SK-N-SH (cell line): ENCODE measurements around the gene LETM1. TPM values are rescaled to one million over a fixed set of nuclear protein-coding genes. Genes with fewer than 3 reads are reported as not detected.

ENCODE experiments used
- CTCF ChIA-PET: fragments of 300-600, 350-600 bp; formaldehyde crosslinking; extraction: SDS; loops from one replicate; lab custom pipeline; 2021; lab: Yijun Ruan, JAX
- POLR2A ChIA-PET: fragments of 350-600 bp; sonication (Branson Sonifier 250); formaldehyde crosslinking; extraction: SDS; loops from one replicate; lab custom pipeline; 2020; ENCODE audit warnings: antibody characterized with exemption, inconsistent platforms; lab: Yijun Ruan, JAX
- DNase-seq: peaks from one replicate; pipeline ENCODE4 v3.0.0; 2012
- H2AFZ ChIP-seq: fragments of 200-600 bp; sonication (generic); 2 replicates; pipeline ENCODE4 v1.8.1; 2016; ENCODE audit warnings: antibody characterized with exemption, mild to moderate bottlenecking, low read depth
- H3F3A ChIP-seq: fragments of 200-600 bp; sonication (generic); replicated peaks from 2 replicates; pipeline ENCODE3; 2016; ENCODE audit warnings: antibody characterized with exemption, mild to moderate bottlenecking; ENCODE audit not compliant: insufficient read depth
- H3K27ac ChIP-seq, 2 experiments: fragments of 200-500 bp in 1 of 2; fragments of 200-600 bp in 1 of 2; sonication (Bioruptor generic) in 1 of 2; sonication (generic), shearing (Covaris generic) in 1 of 2; 2 replicates each; pipeline versions ENCODE4 v1.5.1 to v1.6.1; 2014 to 2016; ENCODE audit warnings: low read depth in 2 of 2, inconsistent platforms in 1 of 2, low read length in 1 of 2, mild to moderate bottlenecking in 1 of 2, mixed read lengths in 1 of 2
- H3K27me3 ChIP-seq: fragments of 200-600 bp; sonication (generic), shearing (Covaris generic); 2 replicates; pipeline ENCODE4 v1.6.1; 2016; ENCODE audit warnings: mixed run types; ENCODE audit not compliant: insufficient read depth
- H3K36me3 ChIP-seq, 2 experiments: fragments of 200-500 bp in 1 of 2; fragments of 200-600 bp in 1 of 2; sonication (Bioruptor generic) in 1 of 2; sonication (generic) in 1 of 2; replicated peaks in 1 of 2; 2 replicates each; pipeline versions ENCODE3 to v1.5.1; 2014 to 2016; ENCODE audit warnings: low read length in 1 of 2, mild to moderate bottlenecking in 1 of 2; ENCODE audit not compliant: insufficient read depth in 2 of 2, control insufficient read depth in 1 of 2
- H3K4me1 ChIP-seq, 2 experiments: fragments of 200-500 bp in 1 of 2; fragments of 200-600 bp in 1 of 2; sonication (Bioruptor generic) in 1 of 2; sonication (generic), shearing (Covaris generic) in 1 of 2; 2 replicates each; pipeline versions ENCODE4 v1.5.1 to v1.6.1; 2014 to 2016; ENCODE audit warnings: low read depth in 1 of 2, low read length in 1 of 2, mixed run types in 1 of 2; ENCODE audit not compliant: insufficient read depth in 2 of 2, control insufficient read depth in 1 of 2
- H3K4me2 ChIP-seq: fragments of 200-600 bp; sonication (generic), shearing (Covaris generic); 2 replicates; pipeline ENCODE4 v1.6.1; 2017; ENCODE audit warnings: mixed run types
- H3K4me3 ChIP-seq, 2 experiments: fragments of 200-500 bp in 1 of 2; fragments of 200-600 bp in 1 of 2; sonication (Bioruptor generic) in 1 of 2; sonication (generic), shearing (Covaris generic) in 1 of 2; 2 replicates each; pipeline versions ENCODE4 v1.5.1 to v1.8.1; 2014 to 2016; ENCODE audit warnings: low read depth in 2 of 2, inconsistent platforms in 1 of 2, low read length in 1 of 2, mild to moderate bottlenecking in 1 of 2, mixed read lengths in 1 of 2, moderate library complexity in 1 of 2
- H3K79me2 ChIP-seq: fragments of 200-600 bp; sonication (generic); 2 replicates; pipeline ENCODE4 v1.8.1; 2017; ENCODE audit warnings: mild to moderate bottlenecking; ENCODE audit not compliant: insufficient read depth
- H3K9ac ChIP-seq: fragments of 200-600 bp; sonication (generic); 2 replicates; pipeline ENCODE4 v1.6.1; 2017; ENCODE audit warnings: mixed run types
- H3K9me2 ChIP-seq: fragments of 200-600 bp; sonication (generic); 2 replicates; pipeline ENCODE4 v1.6.1; 2017; ENCODE audit warnings: mixed run types
- H3K9me3 ChIP-seq: fragments of 200-600 bp; sonication (generic); 2 replicates; pipeline ENCODE4 v1.6.1; 2017; ENCODE audit warnings: mixed run types, mild to moderate bottlenecking, moderate library complexity
- H4K20me1 ChIP-seq: fragments of 200-600 bp; sonication (generic); 2 replicates; pipeline ENCODE4 v1.6.1; 2017; ENCODE audit warnings: mild to moderate bottlenecking, mixed run types; ENCODE audit not compliant: insufficient read depth
- CHD2 ChIP-seq: fragments of 150-350 bp; IDR thresholded peaks from 2 replicates; pipeline ENCODE4 v1.6.1; 2018; ENCODE audit warnings: low read length; ENCODE audit not compliant: partially characterized antibody
- CTCF ChIP-seq: fragments of 200-600 bp; sonication (generic); IDR thresholded peaks from 2 replicates; pipeline ENCODE4 v1.6.1; 2017; ENCODE audit warnings: antibody characterized with exemption, mild to moderate bottlenecking, moderate library complexity
- ELF1 ChIP-seq: IDR thresholded peaks from 2 replicates; pipeline ENCODE4 v1.4.0; 2012
- EZH2phosphoT487 ChIP-seq: fragments of 200-600 bp; sonication (generic); IDR thresholded peaks from 2 replicates; pipeline ENCODE4 v1.6.1; 2017; ENCODE audit warnings: low read depth, mixed run types, mild to moderate bottlenecking, antibody characterized with exemption, moderate library complexity, borderline replicate concordance
- FOSL2 ChIP-seq: IDR thresholded peaks from 2 replicates; pipeline ENCODE4 v1.4.0; 2012; ENCODE audit warnings: low read depth, mild to moderate bottlenecking, moderate library complexity, borderline replicate concordance
- GABPA ChIP-seq: IDR thresholded peaks from 2 replicates; pipeline ENCODE4 v1.4.0; 2012; ENCODE audit warnings: low read depth, mild to moderate bottlenecking
- JUND ChIP-seq: IDR thresholded peaks from 2 replicates; pipeline ENCODE4 v1.4.0; 2012
- MEF2A ChIP-seq: IDR thresholded peaks from 2 replicates; pipeline ENCODE4 v1.4.0; 2012; ENCODE audit warnings: low read depth, borderline replicate concordance
- NRF1 ChIP-seq: IDR thresholded peaks from 2 replicates; pipeline ENCODE4 v1.6.1; 2012; ENCODE audit warnings: low read depth, mild to moderate bottlenecking, low read length
- PBX3 ChIP-seq: IDR thresholded peaks from 2 replicates; pipeline ENCODE4; 2012
- POLR2AphosphoS5 ChIP-seq: IDR thresholded peaks from 2 replicates; pipeline ENCODE4 v1.6.1; 2012; ENCODE audit warnings: low read depth, low read length
- RAD21 ChIP-seq: IDR thresholded peaks from 2 replicates; pipeline ENCODE4 v1.6.1; 2012; ENCODE audit warnings: mild to moderate bottlenecking, low read length
- RFX5 ChIP-seq: IDR thresholded peaks from 2 replicates; pipeline ENCODE4 v1.6.1; 2012; ENCODE audit warnings: mild to moderate bottlenecking, improper control_type of control experiment, low read length
- SMC3 ChIP-seq: IDR thresholded peaks from 2 replicates; pipeline ENCODE4 v1.6.1; 2012; ENCODE audit warnings: low read depth, low read length, improper control_type of control experiment
- TAF1 ChIP-seq: IDR thresholded peaks from 2 replicates; pipeline ENCODE4 v1.6.1; 2012; ENCODE audit warnings: low read depth, mild to moderate bottlenecking, low read length, moderate library complexity, borderline replicate concordance
- TCF12 ChIP-seq: IDR thresholded peaks from 2 replicates; pipeline ENCODE4 v1.4.0; 2012
- USF1 ChIP-seq: IDR thresholded peaks from 2 replicates; pipeline ENCODE4 v1.4.0; 2012; ENCODE audit warnings: low read depth, borderline replicate concordance
- YY1 ChIP-seq: IDR thresholded peaks from 2 replicates; pipeline ENCODE4 v1.4.0; 2012; ENCODE audit warnings: low read depth, mild to moderate bottlenecking
- WGBS: methylation state at CpG from one replicate; pipeline ENCODE4 v1.1.6; 2017; ENCODE audit warnings: low lambda C conversion rate; 5-methylcytosine and 5-hydroxymethylcytosine counted together
- polyA plus RNA-seq, 3 experiments: library from polyadenylated mRNA; depleted of rRNA; stranded (reverse); fragments of >200 nt; gene quantifications; 2 replicates each; pipeline ENCODE4 v1.2.3, GENCODE V29; 2012

The LETM1 gene
- polyA plus RNA-seq, 1 of the 3 experiments (the other 2 are of a cell fraction), result 25.8 TPM

- peaks cover 2% of the 10 kb centered on the region; the same call in 1 of the 2 replicates for H4K20me1 ChIP-seq
- H2AFZ ChIP-seq, result no peak overlapping the region
- H3K27me3 ChIP-seq, result no peaks in the 10 kb centered on the region
- no peak overlapping the region for H3K9ac ChIP-seq
- H3K79me2 ChIP-seq, result no peaks in the 10 kb centered on the region; the same call in 1 of the 2 replicates
- CTCF ChIA-PET, result interaction anchor here (0.6 to 1.7 kb wide), 4 partner anchors 23 to 86 kb away, joined by 3 to 9 read pairs (median 4); no protein-coding TSS in a partner anchor
- WGBS, result 91% methylated on average over 4 of the region's 14 CpGs
- H3K36me3 ChIP-seq, result peaks cover 18 to 49% of the 10 kb centered on the region in 2 experiments
- TF ChIP-seq GABPA (no peak), ELF1 (no peak), FOSL2 (no peak), TAF1 (no peak), JUND (no peak), CHD2 (no peak), YY1 (no peak), RAD21 (no peak), CTCF (no peak), EZH2phosphoT487 (no peak), NRF1 (no peak), MEF2A (no peak), PBX3 (no peak), SMC3 (no peak), POLR2AphosphoS5 (no peak), USF1 (no peak), TCF12 (no peak), RFX5 (no peak)
- no peak overlapping the region for H3K27ac ChIP-seq
- peaks cover 12% of the 10 kb centered on the region for H3F3A ChIP-seq
- H3K4me1 ChIP-seq, result peaks cover 0 to 7% of the 10 kb centered on the region in 2 experiments; a peak in 1 of 4 replicates
- POLR2A ChIA-PET, result no interaction called here
- H3K9me2 ChIP-seq, result no peaks in the 10 kb centered on the region
- no peak overlapping the region for H3K4me3 ChIP-seq
- DNase-seq, result no peak
- no peaks in the 10 kb centered on the region for H3K9me3 ChIP-seq
- H3K4me2 ChIP-seq, result no peak overlapping the region
Observed at GRCh38 chr4:1833307-1834046, 22.5 kb downstream of the LETM1 start.
